H9 (cell line): ENCODE measurements around the gene FAM110A. TPM values are rescaled to one million over a fixed set of nuclear protein-coding genes. Genes with fewer than 3 reads are reported as not detected.
A peak's percentile ranks its signal among the peaks of the same experiment; 100 is the strongest.
"Not testable (repeated sequence)": the region's sequence is repeated elsewhere in the genome, so short reads cannot be mapped to it uniquely, and the experiment has no call there.

Experiments
- DNase-seq: peaks from one replicate; pipeline ENCODE4 v3.0.0-alpha.2; 2017
- H2AFZ ChIP-seq: one replicate; pipeline ENCODE4 v1.6.1; 2013; ENCODE audit warnings: mild to moderate bottlenecking, low read length, control low read depth, moderate library complexity
- H2AK5ac ChIP-seq: 2 replicates; pipeline ENCODE4 v1.6.1; 2013; ENCODE audit warnings: low read length, control low read depth, mixed read lengths; ENCODE audit not compliant: insufficient read length
- H2BK120ac ChIP-seq: one replicate; pipeline ENCODE4 v1.6.1; 2013; ENCODE audit warnings: low read depth, mild to moderate bottlenecking, low read length, control low read depth, inconsistent platforms; ENCODE audit not compliant: poor library complexity, severe bottlenecking
- H2BK12ac ChIP-seq: 2 replicates; pipeline ENCODE4 v1.6.1; 2013; ENCODE audit warnings: low read length, control low read depth, mixed read lengths, low read depth; ENCODE audit not compliant: insufficient read length
- H2BK15ac ChIP-seq: 2 replicates; pipeline ENCODE4 v1.6.1; 2013; ENCODE audit warnings: low read depth, low read length, control low read depth
- H2BK20ac ChIP-seq: one replicate; pipeline ENCODE4 v1.6.1; 2013; ENCODE audit warnings: low read depth, mild to moderate bottlenecking, low read length, control low read depth, inconsistent platforms; ENCODE audit not compliant: poor library complexity, severe bottlenecking
- H2BK5ac ChIP-seq: 2 replicates; pipeline ENCODE4 v1.6.1; 2013; ENCODE audit warnings: low read length, control low read depth, mixed read lengths; ENCODE audit not compliant: insufficient read length
- H3K14ac ChIP-seq: 2 replicates; pipeline ENCODE4 v1.6.1; 2013; ENCODE audit warnings: low read length, control low read depth; ENCODE audit not compliant: insufficient read depth
- H3K18ac ChIP-seq: 2 replicates; pipeline ENCODE4 v1.6.1; 2013; ENCODE audit warnings: low read depth, mild to moderate bottlenecking, mixed read lengths, low read length, control low read depth; ENCODE audit not compliant: insufficient read length
- H3K23ac ChIP-seq: 2 replicates; pipeline ENCODE4 v1.6.1; 2013; ENCODE audit warnings: low read length, control low read depth, mixed read lengths, low read depth; ENCODE audit not compliant: insufficient read length
- H3K23me2 ChIP-seq: 2 replicates; pipeline ENCODE4 v1.6.1; 2013; ENCODE audit warnings: low read depth, mild to moderate bottlenecking, mixed read lengths, low read length, control low read depth; ENCODE audit not compliant: insufficient read length, poor library complexity, severe bottlenecking
- H3K27ac ChIP-seq: 2 replicates; pipeline ENCODE4 v1.5.1; 2013; ENCODE audit warnings: low read length, control low read depth, mixed read lengths, low read depth; ENCODE audit not compliant: insufficient read length
- H3K27me3 ChIP-seq: 2 replicates; pipeline ENCODE4 v1.6.1; 2013; ENCODE audit warnings: low read length, control low read depth, inconsistent platforms; ENCODE audit not compliant: insufficient read depth
- H3K4ac ChIP-seq: 2 replicates; pipeline ENCODE4 v1.6.1; 2013; ENCODE audit warnings: low read depth, mild to moderate bottlenecking, control low read depth, inconsistent platforms, low read length, moderate library complexity
- H3K4me1 ChIP-seq: 2 replicates; pipeline ENCODE4 v1.6.1; 2013; ENCODE audit warnings: low read length, control low read depth, inconsistent platforms; ENCODE audit not compliant: insufficient read depth
- H3K4me2 ChIP-seq: 2 replicates; pipeline ENCODE4 v1.6.1; 2013; ENCODE audit warnings: low read length, control low read depth, mixed read lengths; ENCODE audit not compliant: insufficient read length, insufficient read depth
- H3K56ac ChIP-seq: 2 replicates; pipeline ENCODE4 v1.6.1; 2013; ENCODE audit warnings: low read depth, mild to moderate bottlenecking, mixed read lengths, low read length, control low read depth; ENCODE audit not compliant: insufficient read length
- H3K79me1 ChIP-seq: 2 replicates; pipeline ENCODE4 v1.6.1; 2013; ENCODE audit warnings: low read depth, mild to moderate bottlenecking, moderate library complexity, low read length, control low read depth, inconsistent platforms; ENCODE audit not compliant: insufficient read depth, poor library complexity, severe bottlenecking
- H3K79me2 ChIP-seq: 2 replicates; pipeline ENCODE4 v1.6.1; 2013; ENCODE audit warnings: low read length, control low read depth, inconsistent platforms; ENCODE audit not compliant: insufficient read depth
- H3K9ac ChIP-seq: 2 replicates; pipeline ENCODE4 v1.6.1; 2013; ENCODE audit warnings: low read length, control low read depth, mixed read lengths; ENCODE audit not compliant: insufficient read length; ENCODE audit errors: extremely low read depth
- H3K9me3 ChIP-seq: one replicate; pipeline ENCODE4 v1.6.1; 2013; ENCODE audit warnings: low read depth, low read length, inconsistent platforms; ENCODE audit not compliant: control insufficient read depth
- H3T11ph ChIP-seq: one replicate; pipeline ENCODE4 v1.6.1; 2013; ENCODE audit warnings: mild to moderate bottlenecking, low read length, control low read depth, inconsistent platforms
- H4K20me1 ChIP-seq: one replicate; pipeline ENCODE4 v1.6.1; 2013; ENCODE audit not compliant: control insufficient read depth, insufficient read length, insufficient read depth
- H4K5ac ChIP-seq: 2 replicates; pipeline ENCODE4 v1.6.1; 2013; ENCODE audit warnings: low read depth, mild to moderate bottlenecking, mixed read lengths, low read length, control low read depth; ENCODE audit not compliant: insufficient read length
- H4K8ac ChIP-seq: replicated peaks from 2 replicates; pipeline ENCODE4 v1.6.1; 2013; ENCODE audit warnings: low read length, control low read depth, mixed read lengths, low read depth; ENCODE audit not compliant: insufficient read length
- H4K91ac ChIP-seq: 2 replicates; pipeline ENCODE4 v1.6.1; 2013; ENCODE audit warnings: low read depth, mild to moderate bottlenecking, moderate library complexity, mixed read lengths, low read length, control low read depth; ENCODE audit not compliant: insufficient read length
- H3K27ac Mint-ChIP-seq, 3 experiments: 2 replicates in 2 of 3; 3 replicates in 1 of 3; pipeline ENCODE4 v1.8.0; 2020 to 2021; ENCODE audit warnings: mixed read lengths in 3 of 3, mild to moderate bottlenecking in 1 of 3, moderate library complexity in 1 of 3
- H3K27me3 Mint-ChIP-seq: 2 replicates; pipeline ENCODE4 v1.8.0; 2021; ENCODE audit warnings: low read depth, mild to moderate bottlenecking, moderate library complexity, mixed read lengths
- H3K36me3 Mint-ChIP-seq, 3 experiments: 2 replicates in 2 of 3; 3 replicates in 1 of 3; pipeline ENCODE4 v1.8.0; 2020 to 2021; ENCODE audit warnings: low read depth in 3 of 3, mixed read lengths in 3 of 3; ENCODE audit not compliant: insufficient read depth in 1 of 3
- H3K4me1 Mint-ChIP-seq, 2 experiments: 2 replicates each; pipeline ENCODE4 v1.8.0; 2020; ENCODE audit warnings: mixed read lengths in 2 of 2
- H3K4me3 Mint-ChIP-seq, 2 experiments: 2 replicates in 1 of 2; 3 replicates in 1 of 2; pipeline ENCODE4 v1.8.0; 2020 to 2021; ENCODE audit warnings: mild to moderate bottlenecking in 2 of 2, mixed read lengths in 2 of 2, moderate library complexity in 1 of 2
- H3K9me3 Mint-ChIP-seq, 2 experiments: 2 replicates in 1 of 2; 3 replicates in 1 of 2; pipeline ENCODE4 v1.8.0; 2020; ENCODE audit warnings: mild to moderate bottlenecking in 2 of 2, mixed read lengths in 2 of 2, moderate library complexity in 1 of 2
- CTCF ChIP-seq: fragments of 200-600 bp; sonication (generic); conservative IDR thresholded peaks from 3 replicates; pipeline ENCODE4 v1.8.0; 2021; ENCODE audit warnings: antibody characterized with exemption, mild to moderate bottlenecking
- WGBS: extraction: QIAGEN DNeasy Blood & Tissue Kit; methylation state at CpG from one replicate; pipeline ENCODE4 v1.1.7; 2013; ENCODE audit warnings: missing lambda C conversion rate, low lambda C conversion rate, mixed read lengths; ENCODE audit not compliant: insufficient read length; ENCODE audit errors: extremely low coverage; 5-methylcytosine and 5-hydroxymethylcytosine counted together
- total RNA-seq: library from RNA; stranded (reverse); gene quantifications from 2 replicates; pipeline ENCODE4 v1.2.1, GENCODE V29; 2021

Gene FAM110A
- total RNA-seq, 1 experiment from 2014 or later, result 10.3 TPM

GRCh38 chr20:805713-806112 is 27.8 kb upstream of the FAM110A start:
- Mint-ChIP-seq H3K36me3 (peaks cover 9 to 44% (median 25%) of the 10 kb centered on the region in 3 experiments), H3K9me3 (peaks cover 38 to 52% of the 10 kb centered on the region in 2 experiments), H3K27me3 (peaks cover 7% of the 10 kb centered on the region), H3K4me1 (no peaks in the 10 kb centered on the region), H3K27ac (no peak overlapping the region), H3K4me3 (no peak overlapping the region)
- no CpG with 5 or more reads among the region's 1 CpG for WGBS
- H4K8ac ChIP-seq, result no peak overlapping the region
- no peak overlapping the region for H3K4ac ChIP-seq
- H2AFZ ChIP-seq, result no peak overlapping the region
- H3K79me2 ChIP-seq, result no peaks in the 10 kb centered on the region
- H4K91ac ChIP-seq, result no peak overlapping the region
- no peak overlapping the region for H4K5ac ChIP-seq
- H2BK120ac ChIP-seq, result no peak overlapping the region
- H3K79me1 ChIP-seq, result no peaks in the 10 kb centered on the region
- H4K20me1 ChIP-seq, result no peaks in the 10 kb centered on the region
- H3K14ac ChIP-seq, result no peak overlapping the region
- no peak for DNase-seq
- no peak overlapping the region for H3K4me2 ChIP-seq
- no peak overlapping the region for H2BK15ac ChIP-seq
- H2BK5ac ChIP-seq, result no peak overlapping the region
- H2BK20ac ChIP-seq, result no peak overlapping the region
- no peaks in the 10 kb centered on the region for H3K23me2 ChIP-seq
- H3K9me3 ChIP-seq, result no peaks in the 10 kb centered on the region
- no peaks in the 10 kb centered on the region for H3K4me1 ChIP-seq
- no peak overlapping the region for H2BK12ac ChIP-seq
- H3T11ph ChIP-seq, result no peak overlapping the region
- H3K56ac ChIP-seq, result no peak overlapping the region
- H3K27me3 ChIP-seq, result no peaks in the 10 kb centered on the region
- no peak overlapping the region for H3K9ac ChIP-seq
- no peak overlapping the region for H3K27ac ChIP-seq
- TF ChIP-seq CTCF, result no peak
- H3K23ac ChIP-seq, result no peak overlapping the region
- H3K18ac ChIP-seq, result no peak overlapping the region
- no peak overlapping the region for H2AK5ac ChIP-seq

GRCh38 chr20:811776-812434 is 21.6 kb upstream of the FAM110A start:
- not testable (repeated sequence) for H3K4me2 ChIP-seq, H3K9ac ChIP-seq, H3K14ac ChIP-seq, H3K79me1 ChIP-seq, H2BK5ac ChIP-seq, H3K18ac ChIP-seq, H3K27me3 ChIP-seq, H4K91ac ChIP-seq, H3K27ac ChIP-seq, H2AFZ ChIP-seq, H3K9me3 ChIP-seq, H3K27me3 Mint-ChIP-seq, H3T11ph ChIP-seq, H2AK5ac ChIP-seq, H3K79me2 ChIP-seq, H4K20me1 ChIP-seq, H2BK20ac ChIP-seq, H3K56ac ChIP-seq, DNase-seq, H3K4me3 Mint-ChIP-seq, H4K8ac ChIP-seq, H3K4ac ChIP-seq, H2BK120ac ChIP-seq, H2BK15ac ChIP-seq, H3K4me1 ChIP-seq, H2BK12ac ChIP-seq, H3K23me2 ChIP-seq, H3K23ac ChIP-seq, H4K5ac ChIP-seq
- peaks cover 0 to 13% (median 5%) of the 10 kb centered on the region in 3 experiments for H3K36me3 Mint-ChIP-seq
- H3K9me3 Mint-ChIP-seq, result peaks cover 7 to 18% of the 10 kb centered on the region in 2 experiments; a peak in 4 of 5 replicates
- peak overlapping the region in 1 of 3 experiments; percentile 47; a peak in 2 of 7 replicates for H3K27ac Mint-ChIP-seq
- H3K4me1 Mint-ChIP-seq, result peaks cover 9 to 16% of the 10 kb centered on the region in 2 experiments
- no CpG with 5 or more reads among the region's 13 CpGs for WGBS
